B cell (primary cell): ENCODE results near the gene SS18L1. TPM values are rescaled to one million over a fixed set of nuclear protein-coding genes. Genes with fewer than 3 reads are reported as not detected.

Experiments
- ATAC-seq: fragments of 200-7000 bp; cut with Tn5 transposase; one replicate; pipeline ENCODE4 v1.10.0; 2021; ENCODE audit warnings: low read depth, mild to moderate bottlenecking, moderate number of reproducible peaks, moderate library complexity
- CTCF ChIA-PET: fragments of 350-600 bp; sonication (Branson Sonifier 250); formaldehyde crosslinking; loops from one replicate; lab custom pipeline; 2021; ENCODE audit warnings: antibody characterized with exemption, inconsistent platforms; lab: Charles Lee
- POLR2A ChIA-PET: fragments of 350-600 bp; sonication (Branson Sonifier 250); formaldehyde crosslinking; loops from one replicate; lab custom pipeline; 2021; ENCODE audit warnings: antibody characterized with exemption; lab: Charles Lee
- DNase-seq: peaks from one replicate; pipeline ENCODE4 v3.0.0; 2013
- H2AFZ ChIP-seq: 2 replicates; pipeline ENCODE4 v1.6.1; 2012; ENCODE audit warnings: mild to moderate bottlenecking, low read depth, low read length; ENCODE audit not compliant: insufficient read depth, poor library complexity, severe bottlenecking
- H3K27ac ChIP-seq, 2 donors: 1 replicate in 1 of 2; 2 replicates in 1 of 2; pipeline ENCODE4 v1.5.1; 2012 to 2013; ENCODE audit warnings: low read length in 2 of 2, mild to moderate bottlenecking in 2 of 2, moderate library complexity in 1 of 2
- H3K27me3 ChIP-seq, 4 experiments: fragments of 200-600 bp in 1 of 4; sonication (generic) in 1 of 4; replicated peaks in 1 of 4; 1 replicate in 2 of 4; 2 replicates in 2 of 4; pipeline versions ENCODE4 v1.6.1 to v1.7.0; 2013 to 2016; ENCODE audit warnings: low read length in 3 of 4, mild to moderate bottlenecking in 2 of 4, mixed read lengths in 1 of 4, moderate library complexity in 1 of 4; ENCODE audit not compliant: insufficient read depth in 4 of 4, control insufficient read depth in 3 of 4; ENCODE audit errors: control extremely low read depth in 1 of 4
- H3K36me3 ChIP-seq, 2 experiments: replicated peaks in 1 of 2; 1 replicate in 1 of 2; 2 replicates in 1 of 2; pipeline versions ENCODE4 v1.6.1 to v1.7.1; 2013; ENCODE audit warnings: low read length in 1 of 2; ENCODE audit not compliant: insufficient read depth in 2 of 2, control insufficient read depth in 1 of 2; ENCODE audit errors: control extremely low read depth in 1 of 2, extremely low read depth in 1 of 2
- H3K4me1 ChIP-seq, 2 donors: fragments of 200-600 bp in 1 of 2; sonication (generic) in 1 of 2; 1 replicate in 1 of 2; 2 replicates in 1 of 2; pipeline versions ENCODE4 v1.5.1 to v1.6.1; 2013 to 2017; ENCODE audit warnings: low read length in 2 of 2; ENCODE audit not compliant: control insufficient read depth in 2 of 2, insufficient read depth in 2 of 2
- H3K4me2 ChIP-seq: replicated peaks from 2 replicates; pipeline ENCODE3; 2012; ENCODE audit warnings: mild to moderate bottlenecking, low read depth, low read length; ENCODE audit not compliant: poor library complexity, severe bottlenecking
- H3K4me3 ChIP-seq, 5 experiments: fragments of 200-600 bp in 1 of 5; sonication (generic) in 1 of 5; 1 replicate in 3 of 5; 2 replicates in 2 of 5; pipeline versions ENCODE4 v1.5.1 to v1.7.0; 2011 to 2016; ENCODE audit warnings: low read length in 4 of 5, mild to moderate bottlenecking in 4 of 5, low read depth in 2 of 5, control low read depth in 1 of 5, moderate library complexity in 1 of 5; ENCODE audit not compliant: insufficient read depth in 1 of 5; ENCODE audit errors: control extremely low read depth in 1 of 5, extremely low read depth in 1 of 5
- H3K79me2 ChIP-seq: fragments of 200-600 bp; sonication (generic); one replicate; pipeline ENCODE4 v1.6.0; 2016; ENCODE audit warnings: low read length; ENCODE audit not compliant: control insufficient read depth, insufficient read depth
- H3K9ac ChIP-seq: fragments of 200-600 bp; sonication (generic); 2 replicates; pipeline ENCODE4 v1.6.1; 2017; ENCODE audit warnings: mild to moderate bottlenecking, low read length, moderate library complexity
- H3K9me3 ChIP-seq, 3 donors: one replicate each; pipeline versions ENCODE4 v1.6.1 to v1.7.1; 2013; ENCODE audit warnings: low read length in 2 of 3; ENCODE audit not compliant: control insufficient read depth in 2 of 3, insufficient read depth in 1 of 3; ENCODE audit errors: control extremely low read depth in 1 of 3
- H4K20me1 ChIP-seq: 2 replicates; pipeline ENCODE4 v1.6.0; 2012; ENCODE audit warnings: mild to moderate bottlenecking, low read length; ENCODE audit not compliant: insufficient read depth, control insufficient read depth, poor library complexity, severe bottlenecking
- H3K27ac Mint-ChIP-seq: one replicate; pipeline ENCODE4 v1.8.0; 2021; ENCODE audit warnings: mixed read lengths
- H3K27me3 Mint-ChIP-seq: one replicate; pipeline ENCODE4 v1.8.0; 2021; ENCODE audit warnings: mixed read lengths
- H3K4me1 Mint-ChIP-seq: one replicate; pipeline ENCODE4 v1.8.0; 2021; ENCODE audit warnings: mixed read lengths
- H3K4me3 Mint-ChIP-seq: one replicate; pipeline ENCODE4 v1.8.0; 2021; ENCODE audit warnings: mixed read lengths
- H3K9me3 Mint-ChIP-seq: one replicate; pipeline ENCODE4 v1.8.0; 2022; ENCODE audit warnings: mixed read lengths; ENCODE audit not compliant: insufficient read depth
- CTCF ChIP-seq: fragments of 200-600 bp; IDR thresholded peaks from one replicate; pipeline ENCODE4 v1.8.0; 2022; ENCODE audit warnings: antibody characterized with exemption, mild to moderate bottlenecking
- EZH2 ChIP-seq: IDR thresholded peaks from 2 replicates; pipeline ENCODE4 v1.6.1; 2012; ENCODE audit warnings: borderline replicate concordance, low read depth, mild to moderate bottlenecking, moderate library complexity, low read length; ENCODE audit not compliant: insufficient read depth, poor library complexity, severe bottlenecking
- WGBS: methylation state at CpG from one replicate; pipeline ENCODE4 v1.1.5; 2013; ENCODE audit warnings: missing lambda C conversion rate; ENCODE audit not compliant: insufficient coverage; 5-methylcytosine and 5-hydroxymethylcytosine counted together
- intact Hi-C: fragments of 100-400 bp; cut with micrococcal nuclease; formaldehyde crosslinking; loops from one replicate; pipeline ENCODE4 v1.10.0; 2022
- polyA plus RNA-seq: library from polyadenylated mRNA; depleted of rRNA; stranded (reverse); fragments of >200 nt; gene quantifications from 2 replicates; pipeline ENCODE4 v1.2.3, GENCODE V29; 2012
- total RNA-seq, 2 donors: library from RNA; stranded (reverse); fragments of 120-200 nt in 1 of 2; gene quantifications; 1 replicate in 1 of 2; 2 replicates in 1 of 2; pipeline versions ENCODE4 v1.2.3 to v1.2.4, GENCODE V29; 2013 to 2022

The SS18L1 gene
- total and polyA plus RNA-seq, 2 donors (not counting 1 experiment from before 2014, with no cell fraction given), result 15.4 to 20.7 TPM

- Histone ChIP-seq H3K4me2 (no peak overlapping the region), H3K4me3 (no peak overlapping the region), H3K27me3 (peaks cover 0 to 74% (median 30%) of the 10 kb centered on the region in 4 experiments), H3K9me3 (peaks cover 0 to 34% (median 0%) of the 10 kb centered on the region in 3 donors), H3K9ac (no peak overlapping the region), H2AFZ (no peak overlapping the region), H4K20me1 (peaks cover 5% of the 10 kb centered on the region), H3K36me3 (no peaks in the 10 kb centered on the region), H3K27ac (no peak overlapping the region), H3K4me1 (peaks cover 12 to 17% of the 10 kb centered on the region in 2 donors), H3K79me2 (no peaks in the 10 kb centered on the region)
- intact Hi-C loops, result no loop called here
- no peak overlapping the region for H3K27ac Mint-ChIP-seq
- H3K4me3 Mint-ChIP-seq, result no peak overlapping the region
- no peak for DNase-seq
- ChIA-PET CTCF (interaction anchor here (0.6 kb wide), 1 partner anchor 212 kb away, joined by 3 read pairs; no protein-coding TSS in a partner anchor), POLR2A (no interaction called here)
- no peak for ATAC-seq
- TF ChIP-seq EZH2, result no peak
- TF ChIP-seq CTCF, result no peak
- peaks cover 33% of the 10 kb centered on the region for H3K27me3 Mint-ChIP-seq
- no peaks in the 10 kb centered on the region for H3K9me3 Mint-ChIP-seq
- 83% methylated on average over 7 of the region's 13 CpGs for WGBS
- H3K4me1 Mint-ChIP-seq, result peaks cover 2% of the 10 kb centered on the region
These were observed 79.4 kb downstream of the SS18L1 start for GRCh38 chr20:62222972-62223371.

GRCh38 chr20:62223571-62223970 is 80.0 kb downstream of the SS18L1 start:
- Histone ChIP-seq H3K27me3 (peaks cover 0 to 68% (median 27%) of the 10 kb centered on the region in 4 experiments), H3K4me1 (peaks cover 12 to 17% of the 10 kb centered on the region in 2 donors), H3K36me3 (no peaks in the 10 kb centered on the region), H3K4me2 (no peak overlapping the region), H3K4me3 (no peak overlapping the region), H3K9ac (no peak overlapping the region), H3K27ac (no peak overlapping the region), H2AFZ (no peak overlapping the region), H3K79me2 (no peaks in the 10 kb centered on the region), H4K20me1 (peaks cover 5% of the 10 kb centered on the region), H3K9me3 (peaks cover 0 to 28% (median 0%) of the 10 kb centered on the region in 3 donors)
- no peak for DNase-seq
- 92% methylated on average over 9 of the region's 9 CpGs for WGBS
- CTCF ChIA-PET, result no interaction called here
- POLR2A ChIA-PET, result no interaction called here
- H3K4me1 Mint-ChIP-seq, result peaks cover 2% of the 10 kb centered on the region
- no peaks in the 10 kb centered on the region for H3K9me3 Mint-ChIP-seq
- no peak for TF ChIP-seq CTCF
- TF ChIP-seq EZH2, result no peak
- H3K4me3 Mint-ChIP-seq, result no peak overlapping the region
- no peak for ATAC-seq
- intact Hi-C loops, result no loop called here
- H3K27ac Mint-ChIP-seq, result no peak overlapping the region
- H3K27me3 Mint-ChIP-seq, result peaks cover 33% of the 10 kb centered on the region
